ENCODE measurements around the gene BICD1.
"Not testable (repeated sequence)": the region's sequence is repeated elsewhere in the genome, so short reads cannot be mapped to it uniquely, and the experiment has no call there.

The BICD1 gene

DNA sequence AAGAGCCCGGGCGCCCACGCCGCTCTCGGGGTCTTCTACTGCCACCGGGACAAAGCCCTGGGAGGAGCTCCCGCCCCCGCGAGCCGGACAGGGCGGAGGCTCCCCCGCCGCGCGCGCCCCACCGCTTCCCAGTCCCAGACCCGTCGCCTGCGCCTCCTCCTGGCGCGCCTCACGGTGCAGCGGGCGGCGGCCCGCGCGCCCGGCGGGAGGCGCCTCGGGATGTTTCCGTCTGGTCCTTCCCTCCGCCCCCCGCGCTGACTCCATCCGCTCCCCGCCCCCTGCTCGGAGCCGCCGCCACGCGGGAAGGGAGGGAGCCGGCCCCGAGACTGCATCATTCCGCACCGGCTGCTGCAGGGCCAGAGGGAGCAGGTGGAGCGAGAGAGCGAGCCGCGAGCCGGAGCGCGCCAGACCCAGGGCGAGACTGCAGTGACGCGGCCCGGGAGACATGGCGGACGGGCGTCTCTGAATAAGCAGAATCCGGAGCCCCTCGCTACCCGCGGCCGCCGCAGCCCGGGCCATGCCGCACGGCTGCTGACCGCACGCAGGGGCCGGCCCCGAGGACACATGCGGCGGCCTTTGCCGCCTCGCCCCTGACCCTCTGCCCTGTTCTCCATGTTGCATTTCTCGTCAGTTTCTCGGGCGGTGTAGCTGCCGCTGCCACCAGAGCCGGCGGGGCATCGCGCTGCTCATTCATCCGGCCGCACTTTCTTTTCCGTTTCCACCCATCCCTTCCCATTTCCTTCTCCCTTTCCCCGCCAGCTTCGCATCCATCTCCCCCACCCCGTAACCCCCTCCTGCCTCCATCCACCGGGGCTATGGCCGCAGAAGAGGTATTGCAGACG lies at the start of gene BICD1:
Gene BICD1, plus strand, starts transcription at position 331 of the 842 bp plus-strand sequence. Its CDS starts 485 bp downstream, at position 816.
- no peak for FAIRE-seq

DNA sequence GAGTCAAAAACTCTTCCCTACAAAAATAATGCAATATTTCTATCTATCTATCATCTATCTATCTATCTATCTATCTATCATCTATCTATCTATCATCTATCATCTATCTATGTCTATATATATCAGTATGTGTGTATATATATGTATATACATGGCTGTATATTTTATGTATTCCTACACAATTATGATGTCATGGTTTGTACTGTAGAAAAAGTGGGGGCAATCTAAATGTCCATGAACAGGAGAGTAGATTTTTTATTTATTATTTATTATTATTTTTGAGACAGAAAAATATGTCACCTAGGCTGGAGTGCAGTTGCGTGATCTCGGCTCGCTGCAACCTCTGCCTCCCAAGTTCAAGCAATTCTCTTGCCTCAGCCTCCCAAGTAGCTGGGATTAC lies 45.6 kb upstream of the BICD1 start:
- no peak for FAIRE-seq

DNA sequence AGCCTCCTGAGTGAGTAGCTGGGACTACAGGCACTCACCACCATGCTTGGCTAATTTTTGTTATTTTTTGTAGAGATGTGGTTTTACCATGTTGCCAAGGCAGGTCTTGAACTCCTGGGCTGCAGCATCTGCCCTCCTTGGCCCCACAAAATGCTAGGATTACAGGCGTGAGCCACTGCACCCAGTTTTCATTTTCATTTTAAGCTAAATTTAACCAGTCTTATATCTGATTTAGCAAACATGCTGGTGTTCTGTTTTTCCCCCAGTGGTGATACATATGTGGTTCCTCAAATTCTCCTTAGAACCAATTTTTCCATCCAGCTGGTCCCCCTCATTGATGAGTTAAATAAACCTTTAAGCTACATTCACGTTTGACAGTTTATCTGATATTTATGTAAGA lies 43.8 kb upstream of the BICD1 start:
- FAIRE-seq, result no peak

DNA sequence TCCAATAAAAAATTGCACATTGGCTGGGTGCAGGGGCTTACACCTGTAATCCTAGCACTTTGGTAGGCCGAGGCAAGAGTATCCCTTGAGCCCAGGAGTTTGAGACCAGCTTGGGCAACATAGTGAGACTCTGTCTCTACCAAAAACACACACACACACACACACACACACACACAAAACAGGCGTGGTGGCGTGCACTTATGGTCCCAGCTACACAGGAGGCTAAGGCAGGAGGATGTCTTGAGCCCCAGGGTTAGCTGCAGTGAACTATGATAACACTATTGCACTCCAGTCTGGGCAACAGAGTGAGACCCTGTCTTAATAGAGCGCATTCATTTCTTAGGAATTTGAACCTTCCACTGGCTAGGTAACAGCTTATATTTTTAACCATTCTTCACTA lies 42.9 kb upstream of the BICD1 start:
- FAIRE-seq, result no peak

DNA sequence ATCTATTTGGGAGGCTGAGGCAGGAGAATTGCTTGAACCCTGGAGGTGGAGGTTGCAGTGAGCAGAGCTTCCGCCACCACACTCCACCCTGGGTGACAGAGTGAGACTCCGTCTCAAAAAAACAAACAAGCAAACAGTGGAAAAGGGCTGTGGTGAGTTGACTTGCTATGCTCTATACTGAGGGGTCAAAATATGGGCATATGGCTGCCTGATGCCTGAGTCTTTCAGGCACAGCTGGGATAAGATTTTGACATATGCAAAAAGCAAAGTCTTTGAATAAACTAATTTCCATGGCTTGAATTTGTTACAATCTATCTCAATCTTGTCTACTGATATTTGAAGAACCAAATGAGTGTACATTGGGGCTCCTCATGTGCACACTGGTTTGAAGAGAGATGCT lies 40.4 kb upstream of the BICD1 start:
- no peak for FAIRE-seq

DNA sequence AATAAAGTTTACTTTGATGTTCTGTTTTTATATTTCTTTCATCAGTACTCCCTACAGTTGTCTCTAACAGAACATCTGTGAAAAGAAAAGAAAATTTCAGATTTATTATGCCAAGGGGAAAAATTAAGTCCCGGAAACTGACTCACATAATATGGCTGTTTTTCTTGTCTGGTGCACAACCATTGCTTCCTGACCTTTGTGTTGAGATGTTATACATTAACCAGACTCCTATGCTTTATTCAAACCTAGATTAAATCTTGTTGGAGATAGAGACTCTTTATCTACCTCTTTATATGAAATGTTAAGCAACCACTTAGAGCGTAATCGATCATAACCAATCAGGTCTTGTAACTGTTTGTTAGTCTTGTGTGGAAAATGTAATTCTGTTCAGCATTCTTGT lies 37.6 kb upstream of the BICD1 start:
- FAIRE-seq, result no peak

DNA sequence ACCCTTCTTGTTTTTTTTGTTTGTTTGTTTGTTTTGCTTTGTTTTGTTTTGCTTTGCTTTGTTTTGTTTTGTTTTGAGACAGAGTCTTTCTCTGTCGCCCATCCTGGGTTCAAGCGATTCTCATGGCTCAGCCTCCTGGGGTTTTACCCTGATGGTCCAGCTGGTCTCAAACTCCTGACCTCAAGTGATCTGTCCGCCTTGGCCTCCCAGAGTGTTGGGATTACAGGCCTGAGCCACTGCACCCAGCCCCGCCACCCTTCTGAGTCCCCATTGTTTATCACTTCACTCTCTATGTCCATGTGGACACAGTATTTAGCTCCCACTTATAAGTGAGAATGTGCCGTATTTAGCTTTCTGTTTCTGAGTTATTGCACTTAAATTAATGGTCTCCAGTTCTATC lies 36.9 kb upstream of the BICD1 start:
- no peak for FAIRE-seq

DNA sequence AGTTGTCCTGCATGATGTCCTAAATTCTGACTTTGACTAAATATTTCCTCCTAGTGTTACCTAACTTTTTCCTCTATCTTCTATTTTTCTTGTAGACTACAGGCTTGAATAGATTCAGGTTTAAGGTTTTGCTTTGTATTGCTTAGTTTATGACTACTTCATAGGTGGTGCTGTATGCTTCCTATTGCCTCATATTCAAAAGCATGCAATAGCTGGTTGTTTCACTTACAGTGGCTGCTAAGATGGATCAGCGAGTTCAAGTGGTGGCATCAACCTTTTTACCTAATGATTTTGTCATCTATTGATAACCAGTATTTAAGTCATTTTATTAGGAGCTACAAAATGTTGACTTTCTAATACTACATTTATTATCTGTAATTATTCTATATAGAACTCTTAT lies 36.3 kb upstream of the BICD1 start:
- FAIRE-seq, result no peak

DNA sequence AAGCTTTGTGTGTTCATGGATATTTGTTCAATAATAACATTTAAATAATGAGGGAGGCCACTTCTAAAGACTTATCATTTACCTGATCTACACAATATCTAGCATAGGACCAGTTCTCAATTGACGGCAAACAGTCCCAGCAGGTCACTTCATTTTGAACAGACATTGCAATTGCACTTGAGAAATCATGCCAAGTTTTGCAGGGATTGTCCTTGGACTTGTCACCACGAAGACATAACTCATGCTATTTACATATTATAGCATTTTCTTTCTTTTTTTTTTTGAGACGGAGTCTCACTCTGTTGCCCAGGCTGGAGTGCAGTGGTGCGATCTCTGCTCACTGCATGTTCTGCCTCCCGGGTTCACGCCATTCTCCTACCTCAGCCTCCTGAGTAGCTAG lies 34.5 kb upstream of the BICD1 start:
- FAIRE-seq, result no peak

DNA sequence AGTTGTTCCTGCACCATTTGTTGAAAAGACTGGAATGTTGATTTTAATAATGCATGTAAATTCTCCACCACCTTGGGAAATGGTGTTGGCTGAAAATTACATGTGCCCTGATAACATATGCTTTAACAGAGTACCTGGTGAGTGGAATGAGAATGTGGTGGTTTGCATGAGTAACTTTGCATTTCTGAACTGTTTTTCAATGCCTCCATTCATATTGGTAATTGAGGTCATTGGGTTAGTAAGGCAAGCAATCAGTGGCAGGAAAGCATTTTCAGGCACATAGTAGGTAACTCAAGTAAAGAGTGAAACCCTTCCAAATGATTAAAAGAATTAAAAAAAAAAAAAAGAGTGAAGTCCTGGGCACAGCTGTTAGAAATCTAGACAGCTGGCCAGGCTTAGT lies 32.2 kb upstream of the BICD1 start:
- no peak for FAIRE-seq

DNA sequence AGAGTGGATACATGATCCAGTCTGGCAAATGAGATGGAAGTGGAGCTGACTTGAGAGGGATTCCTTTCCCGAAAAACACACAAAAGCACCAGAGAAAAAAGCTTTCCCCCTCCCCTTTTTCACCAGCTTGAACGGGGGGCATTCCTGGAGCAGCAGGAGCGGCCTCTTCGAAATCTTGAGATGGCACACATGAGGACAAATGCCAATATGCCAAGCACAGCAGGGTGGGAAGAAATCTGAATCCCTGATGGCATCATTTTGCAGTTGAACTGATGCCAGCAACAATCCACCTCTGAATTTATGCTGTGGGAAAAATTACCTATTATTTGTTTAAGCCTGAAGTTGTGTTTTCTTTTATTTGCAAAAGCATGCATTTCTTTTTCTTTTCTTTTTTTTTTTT lies 29.7 kb upstream of the BICD1 start:
- no peak for FAIRE-seq

DNA sequence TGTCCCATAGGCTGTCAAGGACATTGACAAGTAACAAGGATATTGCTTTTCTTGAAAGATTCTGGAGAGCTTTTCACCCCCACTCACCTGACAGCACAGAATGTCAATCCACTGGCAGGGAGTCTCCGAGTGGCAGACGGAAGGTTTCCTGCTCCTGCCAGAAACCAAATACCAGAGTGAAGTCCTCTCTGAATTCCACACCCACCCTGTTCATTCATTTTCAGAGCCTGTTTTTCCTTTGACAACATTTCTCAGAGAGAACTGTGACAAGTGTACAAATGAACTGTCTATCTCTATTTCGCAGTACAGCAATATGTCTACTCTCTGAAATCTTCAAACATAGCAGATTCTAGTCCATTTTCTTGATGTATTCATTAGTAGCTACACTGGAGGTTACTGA lies 26.2 kb upstream of the BICD1 start:
- FAIRE-seq, result no peak

DNA sequence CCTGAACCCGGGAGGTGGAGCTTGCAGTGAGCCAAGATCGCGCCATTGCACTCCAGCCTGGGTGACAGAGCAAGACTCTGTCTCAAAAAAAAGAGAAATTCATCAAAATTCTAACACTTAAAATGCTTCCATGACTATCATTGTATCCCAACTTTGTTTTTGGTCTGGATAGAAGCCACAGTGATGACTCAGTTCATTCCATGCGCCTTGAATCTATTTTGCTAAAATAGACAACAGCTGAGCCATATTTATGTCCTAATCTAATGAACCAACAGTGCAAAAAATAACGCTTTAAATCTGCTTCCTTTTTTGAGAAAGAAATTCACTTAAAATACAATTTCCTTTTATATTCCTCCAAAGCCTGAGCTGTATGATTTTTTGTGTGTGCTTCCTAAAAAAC lies 23.2 kb upstream of the BICD1 start:
- no peak for FAIRE-seq

DNA sequence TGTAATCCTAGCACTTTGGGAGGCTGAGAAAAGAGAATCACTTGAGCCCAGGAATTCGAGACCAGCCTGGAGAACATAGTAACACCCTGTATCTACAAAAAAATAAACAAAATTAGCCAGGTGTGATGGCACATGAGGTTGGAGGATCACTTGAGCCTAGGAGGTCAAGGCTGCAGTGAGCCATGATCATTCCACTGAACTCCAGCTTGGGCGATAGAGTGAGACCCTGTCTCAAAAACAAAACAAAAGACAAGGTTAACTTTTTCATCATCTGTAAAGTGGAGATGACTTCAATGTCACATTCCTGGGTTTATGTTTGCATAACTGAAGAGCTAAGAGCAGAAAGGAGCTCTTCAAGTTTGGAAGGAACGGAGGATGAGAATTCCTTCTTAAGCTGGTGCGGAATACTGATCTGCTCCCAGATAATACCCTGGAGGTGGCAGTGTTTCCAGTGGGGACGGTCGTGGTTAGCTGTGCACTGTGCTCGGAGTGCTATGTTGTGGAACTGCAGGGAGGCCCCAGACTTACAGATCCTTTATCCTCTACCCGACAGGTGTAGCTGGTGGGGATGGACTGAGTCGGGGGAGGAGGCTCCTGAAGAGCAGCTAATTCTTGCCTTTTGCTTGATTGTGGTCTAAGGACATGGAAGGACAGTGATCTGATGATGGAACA lies 22.5 kb upstream of the BICD1 start:
- no peak for FAIRE-seq

DNA sequence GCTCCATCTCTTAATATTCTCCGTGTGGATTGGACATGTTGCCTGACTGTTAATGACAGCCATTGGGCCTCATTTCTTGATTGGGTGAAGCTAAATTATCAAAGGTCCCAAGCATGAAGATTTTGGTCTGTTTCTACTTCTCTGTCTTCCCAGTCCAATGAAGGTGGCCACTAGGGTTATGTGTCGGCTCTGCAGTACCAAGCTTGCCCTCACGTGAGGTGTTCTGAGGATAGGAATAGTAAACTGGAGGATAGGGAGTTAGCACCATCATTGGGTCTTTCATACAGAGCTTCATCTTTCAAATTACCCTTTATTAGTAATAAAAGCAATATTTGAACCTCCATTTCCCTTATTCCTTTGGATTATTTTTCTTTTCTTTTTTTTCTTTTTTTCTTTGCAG lies 21.9 kb upstream of the BICD1 start:
- FAIRE-seq, result no peak

DNA sequence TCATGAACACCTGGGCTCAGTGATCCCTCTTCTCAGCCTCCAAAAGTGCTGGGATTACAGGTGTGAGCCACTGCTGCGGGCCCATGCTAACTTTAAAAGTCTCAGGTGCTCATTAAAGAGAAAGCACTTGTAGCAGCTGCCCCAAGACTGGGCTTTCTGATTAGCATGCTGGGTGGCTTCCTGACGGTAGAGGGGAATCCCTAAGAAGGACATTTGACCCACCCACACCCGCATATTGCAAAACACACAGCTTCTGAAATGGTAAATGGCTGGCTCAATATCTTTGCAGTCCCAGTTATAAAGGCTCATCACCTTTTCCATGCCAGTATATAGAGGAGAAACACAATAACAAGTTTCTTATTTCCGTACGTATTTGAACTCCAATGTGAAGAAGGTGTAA lies 19.3 kb upstream of the BICD1 start:
- no peak for FAIRE-seq

DNA sequence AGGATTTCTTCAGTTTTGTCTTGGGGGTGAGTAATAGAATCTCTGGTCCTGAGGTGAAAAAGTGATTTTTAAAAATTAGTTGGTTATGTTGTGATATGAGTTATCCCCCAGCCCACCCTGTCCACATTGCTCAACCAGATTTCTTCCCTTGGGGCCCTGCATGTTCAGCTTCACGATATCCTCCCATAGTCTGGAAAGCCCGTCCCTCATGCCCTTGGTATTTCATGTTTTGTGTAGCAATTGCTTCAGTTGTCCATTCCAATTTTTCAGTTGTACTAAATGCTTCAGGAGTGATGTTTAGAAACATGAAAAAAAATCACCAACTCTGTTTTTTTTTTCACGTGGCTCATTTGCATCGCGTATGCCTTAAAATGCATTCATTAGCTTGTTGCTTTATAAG lies 17.5 kb upstream of the BICD1 start:
- FAIRE-seq, result no peak

DNA sequence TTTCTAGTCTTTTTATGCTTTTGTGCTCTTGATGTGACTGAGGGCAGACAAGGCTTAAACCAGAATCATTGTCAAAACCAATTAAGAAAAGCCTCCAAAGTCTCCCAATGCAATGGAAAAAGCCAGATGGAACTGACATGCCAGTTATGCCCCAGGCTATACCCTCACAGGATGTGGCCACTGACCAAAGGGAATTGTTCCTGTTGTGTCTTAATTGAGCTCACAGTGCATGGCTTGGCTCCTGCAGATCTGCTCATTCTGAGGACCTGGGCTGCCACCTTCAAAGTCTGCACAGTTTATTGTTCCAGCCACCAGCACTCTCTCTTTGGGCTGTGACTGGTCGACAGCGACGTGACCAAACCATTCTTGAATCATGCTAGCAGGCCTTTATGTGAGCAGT lies 17.1 kb upstream of the BICD1 start:
- FAIRE-seq, result no peak

DNA sequence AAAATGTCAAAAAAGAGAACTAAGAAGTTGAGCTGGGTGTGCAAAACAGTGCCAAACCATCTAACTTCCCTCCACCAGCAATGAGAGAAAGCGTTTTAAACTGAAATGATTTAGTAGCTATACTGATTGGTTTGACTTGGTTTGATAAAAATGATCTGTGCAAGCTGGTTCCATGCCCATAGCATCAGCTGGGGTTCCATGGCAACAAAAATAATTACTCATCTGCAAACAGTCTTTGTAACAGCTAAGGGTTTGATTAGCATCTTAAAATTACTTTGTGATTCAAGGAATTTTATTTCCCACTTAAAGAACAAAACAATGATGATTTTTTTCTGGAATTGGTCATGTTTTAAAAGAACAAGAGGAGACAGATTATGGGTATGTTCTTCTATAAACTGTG lies 15.0 kb upstream of the BICD1 start:
- FAIRE-seq, result no peak

DNA sequence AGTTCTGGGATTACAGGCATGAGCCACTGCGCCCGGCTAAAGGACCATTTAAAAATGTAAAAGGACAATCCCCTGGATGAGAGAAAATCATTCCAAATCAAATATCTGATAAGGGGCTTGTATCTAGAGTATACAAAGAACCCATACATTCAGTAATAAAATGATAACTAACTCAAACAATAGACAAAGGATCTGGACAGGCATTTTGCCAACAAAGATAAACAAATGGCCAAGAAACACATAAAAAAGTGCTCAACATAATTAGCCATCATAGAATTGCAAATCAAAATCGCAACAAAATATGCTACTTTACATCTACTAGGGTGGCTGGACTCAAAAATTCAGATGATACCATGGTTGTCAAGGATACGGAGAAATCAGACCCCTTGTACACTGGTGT lies 8.5 kb upstream of the BICD1 start:
- FAIRE-seq, result no peak

DNA sequence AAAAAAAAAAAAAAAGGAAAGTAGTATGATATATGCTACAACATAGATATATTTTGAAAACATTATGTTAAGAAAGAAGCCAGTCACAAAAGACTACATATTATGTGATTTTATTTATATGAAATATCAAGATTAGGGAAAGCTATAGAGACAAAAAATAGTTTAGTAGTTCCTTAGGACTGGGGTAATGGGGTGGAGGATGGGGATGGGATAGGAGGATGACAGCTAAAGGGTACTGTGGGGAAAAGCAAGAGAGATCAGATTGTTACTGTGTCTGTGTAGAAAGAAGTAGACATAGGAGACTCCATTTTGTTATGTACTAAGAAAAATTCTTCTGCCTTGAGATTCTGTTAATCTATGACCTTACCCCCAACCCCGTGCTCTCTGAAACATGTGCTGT lies 7.4 kb upstream of the BICD1 start:
- FAIRE-seq, result not testable (repeated sequence)

DNA sequence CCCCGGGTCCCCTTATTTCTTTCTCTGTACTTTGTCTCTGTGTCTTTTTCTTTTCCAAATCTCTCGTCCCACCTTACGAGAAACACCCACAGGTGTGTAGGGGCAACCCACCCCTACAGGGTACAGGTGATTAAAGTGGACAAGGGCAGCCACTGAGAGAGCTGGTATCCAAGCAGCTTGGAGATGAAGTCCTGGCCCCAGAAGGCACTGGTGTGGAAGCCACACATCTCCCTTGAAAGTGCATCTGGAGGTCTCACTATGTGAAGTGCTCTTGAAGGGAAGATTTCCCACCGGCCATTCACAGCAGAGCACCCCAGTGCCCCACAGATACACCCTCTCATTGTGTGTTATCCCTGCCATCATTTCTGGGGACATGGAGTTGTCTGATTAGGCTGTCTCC lies 6.3 kb upstream of the BICD1 start:
- FAIRE-seq, result no peak

DNA sequence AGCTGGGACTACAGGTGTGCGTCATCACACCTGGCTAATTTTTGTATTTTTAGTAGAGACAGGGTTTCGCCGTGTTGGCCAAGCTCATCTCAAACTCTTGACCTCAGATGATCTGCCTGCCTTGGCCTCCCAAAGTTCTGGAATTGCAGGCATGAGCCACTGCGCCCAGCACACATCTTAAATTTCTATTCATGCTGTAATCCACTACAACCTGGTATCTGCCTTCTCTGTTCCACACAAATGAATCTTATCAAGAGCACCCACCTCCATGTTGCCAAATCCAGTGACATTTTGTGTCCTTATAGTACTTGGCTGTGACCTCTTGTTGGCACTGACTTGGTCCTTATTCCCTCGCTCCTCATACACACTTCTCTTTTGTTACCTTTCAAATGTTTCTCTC lies 5.8 kb upstream of the BICD1 start:
- no peak for FAIRE-seq

DNA sequence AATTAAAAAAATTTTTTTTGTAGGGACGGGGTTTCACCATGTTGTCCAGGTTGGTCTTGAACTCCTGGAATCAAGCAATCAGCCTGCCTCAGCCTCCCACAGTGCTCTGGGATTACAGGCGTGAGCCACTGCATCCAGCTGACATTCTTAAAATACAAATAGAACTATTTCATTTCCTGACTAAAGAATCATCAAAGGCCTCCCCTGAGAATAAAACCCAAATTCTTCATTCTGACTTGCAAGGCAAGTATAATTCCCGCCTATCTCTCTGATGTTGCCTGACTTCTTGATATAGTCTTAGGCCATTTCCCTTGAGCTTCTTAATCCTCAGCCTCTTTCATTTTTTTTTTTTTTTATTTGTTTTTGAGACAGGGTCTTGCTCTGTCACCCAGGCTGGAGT lies 4.4 kb upstream of the BICD1 start:
- no peak for FAIRE-seq
